Neuronal stem cell (in vitro differentiated cells): ENCODE results near the gene CMTR1.

Experiments
- DNase-seq: peaks from one replicate; pipeline ENCODE4 v3.0.0-alpha.2; 2013; ENCODE audit warnings: low spot score
- H2AFZ ChIP-seq: one replicate; pipeline ENCODE4 v1.6.1; 2013; ENCODE audit warnings: mild to moderate bottlenecking, low read length, inconsistent platforms
- H2AK5ac ChIP-seq: 2 replicates; pipeline ENCODE4 v1.6.1; 2013; ENCODE audit warnings: low read depth, mild to moderate bottlenecking, inconsistent platforms, low read length, moderate library complexity, mixed read lengths
- H2BK120ac ChIP-seq: 2 replicates; pipeline ENCODE4 v1.6.1; 2013; ENCODE audit warnings: low read depth, mild to moderate bottlenecking, inconsistent platforms, low read length, moderate library complexity, mixed read lengths
- H2BK12ac ChIP-seq: one replicate; pipeline ENCODE4 v1.6.1; 2013; ENCODE audit warnings: low read length, inconsistent platforms
- H2BK15ac ChIP-seq: 2 replicates; pipeline ENCODE4 v1.6.1; 2013; ENCODE audit warnings: mild to moderate bottlenecking, low read length, inconsistent platforms, mixed read lengths
- H2BK5ac ChIP-seq: one replicate; pipeline ENCODE4 v1.6.1; 2013; ENCODE audit warnings: inconsistent platforms, mild to moderate bottlenecking, low read length, moderate library complexity
- H3K14ac ChIP-seq: one replicate; pipeline ENCODE4 v1.6.1; 2013; ENCODE audit warnings: low read length, inconsistent platforms
- H3K18ac ChIP-seq: 2 replicates; pipeline ENCODE4 v1.6.1; 2013; ENCODE audit warnings: low read length, inconsistent platforms
- H3K23ac ChIP-seq: 2 replicates; pipeline ENCODE4 v1.6.1; 2013; ENCODE audit warnings: low read depth, mild to moderate bottlenecking, mixed read lengths, low read length, inconsistent platforms; ENCODE audit not compliant: poor library complexity
- H3K27ac ChIP-seq: replicated peaks from 3 replicates; pipeline ENCODE4 v1.5.1; 2013; ENCODE audit warnings: low read length, inconsistent platforms
- H3K27me3 ChIP-seq, 3 experiments: 2 replicates each; pipeline ENCODE4 v1.6.1; 2013; ENCODE audit warnings: low read length in 3 of 3, mild to moderate bottlenecking in 2 of 3, inconsistent platforms in 1 of 3, low read depth in 1 of 3, mixed read lengths in 1 of 3, moderate library complexity in 1 of 3; ENCODE audit not compliant: control insufficient read depth in 3 of 3, insufficient read depth in 3 of 3
- H3K36me3 ChIP-seq, 2 donors: replicated peaks in 1 of 2; 2 replicates each; pipeline ENCODE4 v1.6.1; 2013; ENCODE audit warnings: low read length in 2 of 2; ENCODE audit not compliant: control insufficient read depth in 2 of 2, insufficient read depth in 2 of 2
- H3K4ac ChIP-seq: 2 replicates; pipeline ENCODE4 v1.6.1; 2013; ENCODE audit warnings: inconsistent platforms, mild to moderate bottlenecking, low read length, moderate library complexity
- H3K4me1 ChIP-seq, 2 donors: 1 replicate in 1 of 2; 2 replicates in 1 of 2; pipeline ENCODE4 v1.6.1; 2013; ENCODE audit warnings: low read length in 2 of 2, low read depth in 1 of 2; ENCODE audit not compliant: control insufficient read depth in 2 of 2, insufficient read depth in 1 of 2
- H3K4me2 ChIP-seq: one replicate; pipeline ENCODE4 v1.6.1; 2013; ENCODE audit warnings: mild to moderate bottlenecking, low read length, inconsistent platforms; ENCODE audit not compliant: insufficient read depth, poor library complexity, severe bottlenecking
- H3K4me3 ChIP-seq, 2 donors: 2 replicates each; pipeline ENCODE4 v1.5.1; 2013; ENCODE audit warnings: low read length in 2 of 2, mild to moderate bottlenecking in 2 of 2, inconsistent platforms in 1 of 2, moderate library complexity in 1 of 2
- H3K79me1 ChIP-seq: one replicate; pipeline ENCODE4 v1.6.1; 2013; ENCODE audit warnings: low read depth, mild to moderate bottlenecking, inconsistent platforms, low read length, moderate library complexity
- H3K9ac ChIP-seq: one replicate; pipeline ENCODE4 v1.6.1; 2013; ENCODE audit warnings: mild to moderate bottlenecking, low read depth, low read length, inconsistent platforms; ENCODE audit not compliant: poor library complexity
- H3K9me3 ChIP-seq, 2 donors: replicated peaks in 1 of 2; 2 replicates each; pipeline versions ENCODE3 to v1.6.1; 2013; ENCODE audit warnings: low read length in 2 of 2, mild to moderate bottlenecking in 2 of 2, inconsistent platforms in 1 of 2, low read depth in 1 of 2, mixed read lengths in 1 of 2, moderate library complexity in 1 of 2; ENCODE audit not compliant: control insufficient read depth in 2 of 2, insufficient read depth in 1 of 2
- H4K8ac ChIP-seq: one replicate; pipeline ENCODE4 v1.6.1; 2013; ENCODE audit warnings: low read depth, mild to moderate bottlenecking, inconsistent platforms, low read length, moderate library complexity
- H4K91ac ChIP-seq: one replicate; pipeline ENCODE4 v1.6.1; 2013; ENCODE audit warnings: low read length, low read depth, mild to moderate bottlenecking, inconsistent platforms; ENCODE audit not compliant: poor library complexity
- WGBS, 2 donors: extraction: QIAGEN DNeasy Blood & Tissue Kit; methylation state at CpG; one replicate each; pipeline ENCODE4 v1.1.7; 2013; ENCODE audit warnings: missing lambda C conversion rate in 2 of 2, mixed read lengths in 1 of 2; ENCODE audit not compliant: insufficient read length in 2 of 2, insufficient replicate concordance in 1 of 2; ENCODE audit errors: extremely low coverage in 2 of 2; 5-methylcytosine and 5-hydroxymethylcytosine counted together

The CMTR1 gene

GRCh38 chr6:37517411-37517812 is 84.4 kb downstream of the CMTR1 start:
- H3K4me3 ChIP-seq: no peak overlapping the region
- no peaks in the 10 kb centered on the region for H3K36me3 ChIP-seq
- no peak overlapping the region for H3K4me2 ChIP-seq
- H4K8ac ChIP-seq: no peak overlapping the region
- H2BK5ac ChIP-seq: no peak overlapping the region
- peaks cover 0 to 31% (median 0%) of the 10 kb centered on the region in 3 experiments for H3K27me3 ChIP-seq
- H3K4ac ChIP-seq: no peak overlapping the region
- H3K4me1 ChIP-seq: peaks cover 29 to 46% of the 10 kb centered on the region in 2 donors
- H2AK5ac ChIP-seq: no peak overlapping the region
- H3K27ac ChIP-seq: no peak overlapping the region
- H2AFZ ChIP-seq: peak overlapping the region; percentile 76
- H3K23ac ChIP-seq: no peak overlapping the region
- no peak overlapping the region for H2BK12ac ChIP-seq
- H3K14ac ChIP-seq: no peak overlapping the region
- H4K91ac ChIP-seq: no peak overlapping the region
- no peak for DNase-seq
- H3K18ac ChIP-seq: no peak overlapping the region
- H3K9me3 ChIP-seq: no peaks in the 10 kb centered on the region
- H3K79me1 ChIP-seq: no peaks in the 10 kb centered on the region
- H2BK15ac ChIP-seq: no peak overlapping the region
- H2BK120ac ChIP-seq: no peak overlapping the region
- no peak overlapping the region for H3K9ac ChIP-seq
- no CpG with 5 or more reads among the region's 11 CpGs for WGBS, 2 donors

GRCh38 chr6:37518116-37518515 is 85.1 kb downstream of the CMTR1 start:
- Histone ChIP-seq H3K18ac (no peak overlapping the region), H4K8ac (no peak overlapping the region), H3K23ac (no peak overlapping the region), H2BK5ac (no peak overlapping the region), H3K4ac (no peak overlapping the region), H2AK5ac (no peak overlapping the region), H3K4me1 (peaks cover 22 to 39% of the 10 kb centered on the region in 2 donors), H3K4me3 (no peak overlapping the region), H2BK120ac (no peak overlapping the region), H2AFZ (no peak overlapping the region), H3K27ac (no peak overlapping the region), H3K9ac (no peak overlapping the region), H3K79me1 (no peaks in the 10 kb centered on the region), H3K4me2 (no peak overlapping the region), H2BK15ac (no peak overlapping the region), H3K14ac (no peak overlapping the region), H2BK12ac (no peak overlapping the region), H4K91ac (no peak overlapping the region), H3K27me3 (peaks cover 0 to 31% (median 0%) of the 10 kb centered on the region in 3 experiments), H3K36me3 (no peaks in the 10 kb centered on the region), H3K9me3 (no peaks in the 10 kb centered on the region)
- DNase-seq: no peak
- WGBS, 2 donors: no CpG with 5 or more reads among the region's 6 CpGs

GRCh38 chr6:37519461-37519860 is 86.4 kb downstream of the CMTR1 start:
- Histone ChIP-seq H3K23ac (no peak overlapping the region), H2BK15ac (no peak overlapping the region), H3K4ac (no peak overlapping the region), H3K9me3 (no peaks in the 10 kb centered on the region), H3K4me1 (peaks cover 12 to 27% of the 10 kb centered on the region in 2 donors), H3K27me3 (peaks cover 0 to 20% (median 0%) of the 10 kb centered on the region in 3 experiments), H3K27ac (no peak overlapping the region), H2AK5ac (no peak overlapping the region), H2AFZ (no peak overlapping the region), H3K4me2 (no peak overlapping the region), H2BK120ac (no peak overlapping the region), H2BK5ac (no peak overlapping the region), H3K18ac (no peak overlapping the region), H3K79me1 (no peaks in the 10 kb centered on the region), H3K9ac (no peak overlapping the region), H3K36me3 (no peaks in the 10 kb centered on the region), H3K14ac (no peak overlapping the region), H4K91ac (no peak overlapping the region), H4K8ac (no peak overlapping the region), H3K4me3 (no peak overlapping the region), H2BK12ac (no peak overlapping the region)
- no peak for DNase-seq
- WGBS, 2 donors: no CpG with 5 or more reads among the region's 5 CpGs

GRCh38 chr6:37520926-37521325 is 87.9 kb downstream of the CMTR1 start:
- H2BK120ac ChIP-seq: no peak overlapping the region
- H3K18ac ChIP-seq: no peak overlapping the region
- no peak overlapping the region for H3K23ac ChIP-seq
- H2AFZ ChIP-seq: no peak overlapping the region
- H2AK5ac ChIP-seq: no peak overlapping the region
- no peak overlapping the region for H3K14ac ChIP-seq
- peaks cover 0 to 16% (median 0%) of the 10 kb centered on the region in 3 experiments for H3K27me3 ChIP-seq
- H3K9ac ChIP-seq: no peak overlapping the region
- no peak overlapping the region for H3K4me2 ChIP-seq
- no peaks in the 10 kb centered on the region for H3K36me3 ChIP-seq
- H3K9me3 ChIP-seq: no peaks in the 10 kb centered on the region
- H3K79me1 ChIP-seq: no peaks in the 10 kb centered on the region
- H3K4me1 ChIP-seq: peaks cover 6 to 16% of the 10 kb centered on the region in 2 donors
- DNase-seq: no peak
- H2BK5ac ChIP-seq: no peak overlapping the region
- no CpG with 5 or more reads among the region's 6 CpGs for WGBS, 2 donors
- no peak overlapping the region for H4K91ac ChIP-seq
- no peak overlapping the region for H3K27ac ChIP-seq
- H2BK15ac ChIP-seq: peak overlapping the region; percentile 41
- no peak overlapping the region for H3K4me3 ChIP-seq
- H4K8ac ChIP-seq: no peak overlapping the region
- no peak overlapping the region for H3K4ac ChIP-seq
- H2BK12ac ChIP-seq: no peak overlapping the region
